Measurements from ENCODE around the gene MAP2K5.

Gene MAP2K5

GRCh38 chr15:67813104-67813634, 270.7 kb downstream of the MAP2K5 start:
- no peak for DNase-seq

- no peak for DNase-seq
Measured at GRCh38 chr15:67815036-67815592, 272.6 kb downstream of the MAP2K5 start.

GRCh38 chr15:67816668-67817067, 274.2 kb downstream of the MAP2K5 start:
- DNase-seq, result no peak

- no peak for DNase-seq
Measured at GRCh38 chr15:67818464-67818863, 276.0 kb downstream of the MAP2K5 start.

GRCh38 chr15:67819636-67820035, 277.1 kb downstream of the MAP2K5 start:
- DNase-seq, result no peak

GRCh38 chr15:67820122-67820991, 277.9 kb downstream of the MAP2K5 start:
- no peak for DNase-seq

GRCh38 chr15:67820992-67821783, 278.7 kb downstream of the MAP2K5 start:
- DNase-seq, result no peak

GRCh38 chr15:67821784-67822440, 279.4 kb downstream of the MAP2K5 start:
- no peak for DNase-seq

GRCh38 chr15:67822537-67823313, 280.2 kb downstream of the MAP2K5 start:
- DNase-seq, result no peak

GRCh38 chr15:67823314-67824196, 281.1 kb downstream of the MAP2K5 start:
- DNase-seq, result no peak

- DNase-seq, result no peak
Measured at GRCh38 chr15:67824197-67824968, 281.9 kb downstream of the MAP2K5 start.

GRCh38 chr15:67824976-67825880, 282.7 kb downstream of the MAP2K5 start, which contains the start of gene SKOR1:
Gene SKOR1, plus strand, starts transcription at chr15:67825509. Its CDS starts 94 bp downstream, at chr15:67825603.
- DNase-seq, result no peak

GRCh38 chr15:67825881-67826716, 283.6 kb downstream of the MAP2K5 start:
- no peak for DNase-seq

GRCh38 chr15:67826717-67827561, 284.4 kb downstream of the MAP2K5 start:
- DNase-seq, result no peak

- no peak for DNase-seq
Measured at GRCh38 chr15:67827562-67828277, 285.2 kb downstream of the MAP2K5 start.

All from activated gamma-delta T cell (primary cell).